Erythroblast (primary cell): ENCODE data around the gene USP3.

Experiments
- GATA1 ChIP-seq: IDR thresholded peaks from 2 replicates; pipeline ENCODE4 v1.6.1; 2011; ENCODE audit warnings: low read depth, mild to moderate bottlenecking, control low read depth, low read length, moderate library complexity
- POLR2A ChIP-seq: IDR thresholded peaks from 2 replicates; pipeline ENCODE4 v1.6.1; 2011; ENCODE audit warnings: mild to moderate bottlenecking, low read length

DNA sequence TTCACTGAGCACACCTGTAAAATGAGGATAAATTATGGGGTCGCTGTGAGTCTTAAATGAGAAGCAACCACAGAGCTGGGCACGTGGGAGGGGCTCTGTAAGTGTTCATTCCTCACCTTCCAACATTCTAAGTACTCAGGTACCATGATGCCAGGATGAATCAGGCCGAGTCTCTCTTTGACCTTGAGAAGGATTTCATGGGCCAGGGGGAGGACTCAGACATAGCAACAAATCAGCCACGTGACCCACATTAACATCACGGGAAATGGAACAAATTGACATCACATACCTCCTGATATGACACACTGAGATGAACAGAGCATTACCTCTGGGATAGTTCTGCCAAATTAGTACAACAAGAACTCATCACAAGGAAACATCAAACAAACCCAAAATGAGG, 35.2 kb upstream of the USP3 start:
- TF ChIP-seq POLR2A (no peak), GATA1 (no peak)
